Activated T-helper 9 cell treated with anti-CD3 and anti-CD28 coated beads, Interleukin-2, amount 50 U/mL, for 16 hours (primary cell): Measurements from ENCODE around the gene DNAAF1.
"Not testable (repeated sequence)": the region's sequence is repeated elsewhere in the genome, so short reads cannot be mapped to it uniquely, and the experiment has no call there.

Experiments used
- DNase-seq: peaks from one replicate; pipeline ENCODE4 v3.0.0-alpha.2; 2020; ENCODE audit warnings: low read depth

The DNAAF1 gene

DNA sequence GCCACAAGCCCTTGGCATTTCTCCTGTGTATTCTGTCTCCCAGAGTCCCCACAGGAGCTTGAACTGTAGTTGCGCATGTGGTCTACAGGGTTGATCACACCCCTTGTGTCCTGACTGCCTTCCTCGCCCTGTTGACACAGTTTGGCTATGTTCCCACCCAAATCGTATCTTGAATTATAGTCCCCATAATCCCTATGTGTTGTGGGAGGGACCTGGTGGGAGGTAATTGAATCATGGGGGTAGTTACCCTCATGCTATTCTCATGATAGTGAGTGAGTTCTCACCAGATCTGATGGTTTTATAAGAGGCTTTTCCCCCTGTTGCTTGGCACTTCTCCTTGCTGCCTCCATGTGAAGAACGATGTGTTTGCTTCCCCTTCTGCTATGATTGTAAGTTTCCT is 67.0 kb downstream of the DNAAF1 start:
- no peak for DNase-seq

DNA sequence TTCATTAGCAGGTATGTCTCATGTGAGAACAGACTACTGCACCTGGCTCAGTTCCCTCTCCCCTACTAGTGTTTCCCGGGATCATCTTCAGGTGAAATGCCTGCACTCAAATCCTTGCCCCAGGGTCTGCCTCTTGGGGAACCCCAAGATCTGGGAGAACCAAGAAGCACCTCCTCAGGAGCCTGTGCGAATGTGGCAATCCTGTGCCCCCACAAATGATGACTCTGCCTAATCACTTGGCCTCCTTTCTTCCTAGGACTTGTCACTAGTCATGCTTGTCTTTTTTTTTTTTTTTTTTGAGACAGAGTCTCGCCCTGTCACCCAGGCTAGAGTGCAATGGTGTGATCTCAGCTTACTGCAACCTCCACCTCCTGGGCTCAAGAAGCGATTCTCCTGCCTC is 67.5 kb downstream of the DNAAF1 start:
- DNase-seq, result no peak

DNA sequence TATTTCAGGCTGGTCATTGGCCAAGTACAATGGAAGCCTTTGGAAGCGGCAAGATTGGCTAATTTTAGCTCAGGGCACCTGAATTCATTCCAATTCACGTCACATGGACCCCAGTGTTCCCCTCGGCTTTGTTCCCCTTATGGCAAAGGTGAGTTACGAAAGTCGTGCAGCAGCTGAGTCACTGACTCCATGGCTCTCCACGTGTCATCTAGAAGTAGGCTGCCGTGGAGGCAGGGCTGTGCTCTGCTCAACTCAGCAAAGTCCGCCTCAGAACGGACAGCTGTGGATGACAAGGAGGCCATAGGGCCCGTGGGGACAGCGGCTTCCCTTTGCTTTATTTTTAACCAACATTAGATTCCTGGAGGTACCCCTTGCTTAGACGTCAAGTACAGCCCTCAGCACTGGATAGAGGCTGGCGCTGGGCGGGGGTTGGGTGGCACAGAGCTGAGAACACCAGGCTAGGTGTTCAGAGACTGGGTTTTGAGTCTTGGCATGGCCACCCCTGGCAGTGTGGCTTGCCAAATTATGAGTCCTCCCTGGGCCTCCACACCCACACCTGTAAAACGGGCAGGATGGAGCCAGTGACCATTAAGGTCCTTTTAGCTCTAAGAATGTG is 69.5 kb downstream of the DNAAF1 start:
- no peak for DNase-seq

DNA sequence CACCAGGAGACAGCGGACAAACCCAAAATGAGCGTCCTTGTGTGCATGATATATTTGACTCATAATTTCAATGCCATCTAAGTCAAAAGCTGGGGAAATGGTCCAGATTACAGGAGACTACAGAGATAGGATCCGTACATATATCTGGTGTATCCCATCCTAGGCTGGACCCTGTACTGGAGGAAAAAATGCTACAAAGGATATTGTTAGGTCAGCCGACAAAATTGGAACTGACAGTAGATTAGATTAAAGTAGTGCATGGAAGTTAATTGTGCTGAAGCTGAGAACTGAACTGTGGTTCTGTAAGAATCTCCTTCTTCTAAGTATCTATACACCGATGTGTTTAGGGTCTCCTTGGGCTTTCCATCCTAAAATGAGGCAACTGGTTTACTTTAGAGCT is 70.4 kb downstream of the DNAAF1 start:
- DNase-seq, result no peak

DNA sequence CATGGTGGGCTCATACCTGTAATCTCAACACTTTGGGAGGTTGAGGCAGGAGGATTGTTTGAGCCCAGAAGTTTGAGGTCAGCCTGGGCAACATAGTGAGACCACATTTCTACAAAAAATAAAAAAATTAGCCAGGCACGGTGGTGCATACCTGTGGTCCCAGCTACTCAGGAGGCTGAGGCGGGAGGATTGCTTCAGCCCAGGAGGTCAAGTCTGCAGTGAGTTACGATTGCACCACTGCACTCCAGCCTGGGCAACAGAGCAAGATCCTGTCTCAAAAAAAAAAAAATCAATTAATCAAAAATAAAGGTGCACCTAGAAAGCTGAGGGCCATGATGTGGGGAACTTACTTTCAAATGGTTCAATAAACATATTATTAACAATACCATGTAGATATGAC is 71.0 kb downstream of the DNAAF1 start:
- not testable (repeated sequence) for DNase-seq

DNA sequence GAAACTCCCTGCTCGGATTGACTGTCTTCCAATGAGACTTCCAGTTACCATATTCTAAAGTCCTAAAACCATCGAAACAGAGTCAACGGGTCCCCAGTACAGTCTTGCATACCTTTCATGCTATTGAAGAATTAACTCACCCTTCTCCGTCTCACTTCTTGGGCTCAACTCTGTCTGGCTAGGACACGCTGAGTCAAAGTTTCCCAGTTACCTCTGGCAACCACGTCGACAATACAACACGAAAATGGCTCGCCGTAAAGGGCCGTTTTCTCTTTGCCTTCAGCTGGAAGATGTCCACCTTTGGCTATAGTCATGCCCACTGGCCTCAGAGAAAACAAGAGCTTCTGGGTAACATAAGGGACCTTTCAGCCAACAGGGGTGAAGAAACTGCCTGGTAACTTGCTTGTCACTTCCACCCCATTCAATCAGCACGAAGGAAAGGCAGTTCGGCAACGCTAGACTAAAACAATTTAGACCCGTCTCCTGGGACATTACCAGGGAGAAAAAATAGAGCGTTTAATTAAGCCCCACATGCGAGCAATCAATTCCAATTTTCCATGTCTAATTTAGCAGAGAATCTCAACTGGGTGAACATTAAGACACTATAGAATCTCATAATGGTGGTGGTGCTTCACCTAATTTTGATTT is 73.2 kb downstream of the DNAAF1 start:
- no peak for DNase-seq

DNA sequence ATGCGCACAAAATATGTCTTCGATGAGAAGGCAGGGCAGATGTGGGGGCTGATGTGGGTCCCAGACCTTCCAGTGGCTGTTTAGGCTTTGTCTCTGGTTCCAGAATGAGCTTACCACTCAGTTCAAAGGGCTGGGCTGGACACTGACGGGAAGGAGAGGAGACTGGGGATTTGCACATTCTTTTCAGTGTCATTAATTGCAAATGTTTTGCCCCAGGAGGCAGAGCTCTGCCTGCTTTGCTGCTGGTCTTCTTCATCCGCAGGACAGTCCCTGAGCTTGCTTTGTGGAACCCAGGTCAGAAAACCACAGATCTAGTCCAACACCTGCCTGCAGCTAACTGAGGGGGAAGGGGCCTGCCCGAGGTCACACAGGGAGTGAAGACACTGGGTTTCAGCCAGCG is 73.8 kb downstream of the DNAAF1 start:
- no peak for DNase-seq

DNA sequence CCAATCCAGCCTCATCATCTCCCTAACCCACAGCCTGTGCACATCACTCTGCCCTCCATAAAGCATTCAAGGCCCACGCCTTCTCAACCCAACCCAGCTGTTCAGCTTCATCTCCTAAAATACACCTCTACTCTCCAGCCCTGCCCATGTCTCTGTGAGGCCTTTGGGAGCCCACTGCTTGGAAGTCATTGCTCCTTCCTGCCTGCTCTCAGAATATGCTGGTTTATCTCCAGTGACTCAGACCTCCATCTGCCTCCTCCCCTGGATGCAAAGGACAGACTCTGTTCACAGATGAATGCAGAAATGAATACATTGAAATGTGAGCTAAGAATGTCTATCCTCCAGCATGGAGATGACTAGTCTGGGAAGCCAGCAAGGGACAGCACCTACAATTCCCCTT is 75.7 kb downstream of the DNAAF1 start:
- no peak for DNase-seq

DNA sequence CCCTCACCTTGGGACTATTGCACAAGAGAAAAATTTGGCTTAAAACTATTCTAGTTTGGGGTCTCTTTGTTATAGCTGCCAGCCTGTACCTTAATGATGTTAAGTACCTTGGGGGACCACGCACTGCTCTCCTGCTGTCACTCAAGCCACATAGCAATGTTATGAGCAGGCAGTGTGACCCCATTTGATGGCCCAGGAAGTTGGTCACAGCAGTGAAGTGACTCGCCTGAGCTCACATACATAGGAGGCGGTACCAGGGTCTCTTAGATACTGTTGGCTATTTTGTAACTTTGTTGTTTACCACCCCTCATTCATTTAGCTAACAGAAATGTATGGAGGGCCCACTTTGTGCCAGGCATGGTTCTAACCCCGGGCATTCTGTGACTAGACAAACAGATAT is 78.3 kb downstream of the DNAAF1 start:
- DNase-seq, result no peak

DNA sequence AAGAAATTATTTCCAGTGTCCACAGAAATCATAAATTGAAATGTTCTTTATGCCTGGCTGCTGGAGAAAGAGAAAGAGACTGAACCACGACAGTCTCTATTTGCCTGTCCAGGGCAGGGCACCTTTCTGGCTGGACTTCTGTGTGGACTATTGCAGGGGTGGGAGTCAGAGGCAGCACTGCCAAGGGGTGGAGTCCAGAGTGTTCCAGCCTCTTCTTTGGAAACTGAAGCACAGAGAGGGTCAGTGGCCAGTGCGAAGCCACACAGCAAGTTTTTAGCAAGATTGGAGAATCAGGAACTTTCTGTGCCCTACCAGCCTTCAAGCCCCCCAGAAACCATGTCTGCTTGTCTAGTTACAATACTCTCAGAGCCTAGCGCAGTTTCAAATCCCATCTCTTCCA is 79.4 kb downstream of the DNAAF1 start:
- no peak for DNase-seq

DNA sequence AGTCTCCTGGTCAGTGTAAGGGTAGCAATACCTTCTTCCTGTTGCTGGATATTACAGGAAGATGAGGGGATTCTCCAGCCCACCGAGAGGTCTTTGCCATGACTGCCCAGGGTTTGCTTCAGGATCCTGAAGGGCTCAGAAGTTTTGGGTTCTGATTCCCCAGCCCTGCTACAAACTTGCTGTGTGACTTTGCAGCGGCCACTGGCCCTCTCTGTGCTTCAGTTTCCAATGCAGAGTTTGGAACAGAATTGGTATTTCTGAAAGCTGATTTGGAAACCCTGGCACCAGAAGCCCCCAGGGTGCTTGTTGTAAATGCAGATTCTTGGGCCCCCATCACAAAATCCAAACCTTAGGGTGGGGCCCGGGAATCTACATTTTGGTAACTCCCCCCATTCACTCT is 80.0 kb downstream of the DNAAF1 start:
- no peak for DNase-seq

DNA sequence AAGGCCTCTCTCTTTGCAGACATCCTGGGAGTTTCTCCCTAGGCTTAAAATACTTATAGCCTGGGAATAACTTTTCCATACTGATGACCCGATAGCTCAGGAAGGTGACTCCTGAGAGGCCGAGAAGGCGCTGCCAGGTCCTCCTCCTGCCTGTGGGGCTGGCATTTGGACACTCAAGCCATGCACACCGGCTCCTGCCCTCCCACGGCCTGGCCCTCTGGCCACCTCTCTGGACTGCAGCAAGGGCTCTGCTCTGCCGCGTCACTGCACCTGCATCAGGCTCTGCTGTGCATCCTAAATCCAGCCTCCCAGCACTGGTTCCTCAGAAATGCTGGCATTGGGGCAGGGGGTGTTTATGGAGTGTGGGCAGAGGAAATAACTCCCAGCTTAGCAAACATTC is 80.5 kb downstream of the DNAAF1 start:
- no peak for DNase-seq

DNA sequence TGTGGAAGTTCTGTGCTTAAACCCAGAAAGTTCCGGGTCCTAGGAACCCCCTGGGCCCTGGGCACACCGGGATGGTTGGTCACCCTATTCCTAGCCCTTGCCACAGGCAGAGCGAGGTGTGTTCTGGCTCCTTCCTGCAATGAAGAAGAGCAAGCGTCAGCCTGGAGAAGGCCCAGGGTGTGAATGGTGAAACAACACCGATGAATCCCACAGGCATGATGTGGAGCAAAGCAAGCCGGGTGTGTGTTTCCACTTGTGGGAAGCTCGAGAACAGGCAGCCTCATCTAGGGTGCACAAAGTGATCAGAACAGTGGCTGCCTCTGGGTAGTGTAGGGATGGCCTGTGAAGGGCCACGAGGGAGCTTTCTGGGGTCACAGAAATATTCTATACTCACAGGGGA is 80.9 kb downstream of the DNAAF1 start:
- no peak for DNase-seq
